ENCODE data around the gene ZNF100.

DNA sequence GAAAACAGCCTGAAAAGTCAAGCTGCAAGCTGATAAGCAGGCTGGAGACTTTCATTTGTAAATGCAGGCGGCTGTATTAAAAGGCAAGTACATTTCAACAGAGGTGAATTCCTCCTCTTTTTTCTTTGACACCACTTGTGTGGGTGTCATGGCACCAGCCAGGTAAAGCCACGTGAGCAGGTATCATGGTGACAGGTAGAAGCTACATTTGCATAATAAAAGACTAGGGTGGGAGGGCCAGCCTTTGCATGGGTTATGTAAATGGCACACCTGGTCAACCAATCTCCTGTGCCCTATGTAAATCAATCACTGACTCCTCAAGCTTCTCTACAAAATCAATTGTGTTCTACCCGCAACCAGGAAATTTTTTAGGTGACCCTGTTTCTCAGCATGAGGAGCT, 68.2 kb downstream of the ZNF100 start:
- TF ChIP-seq, protein P1, sequence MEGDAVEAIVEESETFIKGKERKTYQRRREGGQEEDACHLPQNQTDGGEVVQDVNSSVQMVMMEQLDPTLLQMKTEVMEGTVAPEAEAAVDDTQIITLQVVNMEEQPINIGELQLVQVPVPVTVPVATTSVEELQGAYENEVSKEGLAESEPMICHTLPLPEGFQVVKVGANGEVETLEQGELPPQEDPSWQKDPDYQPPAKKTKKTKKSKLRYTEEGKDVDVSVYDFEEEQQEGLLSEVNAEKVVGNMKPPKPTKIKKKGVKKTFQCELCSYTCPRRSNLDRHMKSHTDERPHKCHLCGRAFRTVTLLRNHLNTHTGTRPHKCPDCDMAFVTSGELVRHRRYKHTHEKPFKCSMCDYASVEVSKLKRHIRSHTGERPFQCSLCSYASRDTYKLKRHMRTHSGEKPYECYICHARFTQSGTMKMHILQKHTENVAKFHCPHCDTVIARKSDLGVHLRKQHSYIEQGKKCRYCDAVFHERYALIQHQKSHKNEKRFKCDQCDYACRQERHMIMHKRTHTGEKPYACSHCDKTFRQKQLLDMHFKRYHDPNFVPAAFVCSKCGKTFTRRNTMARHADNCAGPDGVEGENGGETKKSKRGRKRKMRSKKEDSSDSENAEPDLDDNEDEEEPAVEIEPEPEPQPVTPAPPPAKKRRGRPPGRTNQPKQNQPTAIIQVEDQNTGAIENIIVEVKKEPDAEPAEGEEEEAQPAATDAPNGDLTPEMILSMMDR (conservative IDR thresholded peaks at IDR 0.05; ENCODE audit: low read length) = no peak
- TF ChIP-seq EZH2phosphoT487 (IDR thresholded peaks at IDR 0.05; ENCODE audit: borderline replicate concordance, low read depth, low read length) = no peak

All from OCI-LY7 (cell line).